T-helper 17 cell (primary cell): ENCODE results near the gene IRAK2. TPM values are rescaled to one million over a fixed set of nuclear protein-coding genes. Genes with fewer than 3 reads are reported as not detected.

Experiments
- ATAC-seq: fragments of 150-1000 bp; cut with Tn5 transposase; 2 replicates; pipeline ENCODE4 v1.10.0; 2021; ENCODE audit warnings: mild to moderate bottlenecking, moderate library complexity
- DNase-seq, 3 donors: peaks; one replicate each; pipeline versions ENCODE4 v3.0.0 to v3.0.0-alpha.2; 2020 to 2021
- H3K9me3 ChIP-seq: one replicate; pipeline ENCODE4 v1.7.0; 2013; ENCODE audit warnings: low read length, mild to moderate bottlenecking; ENCODE audit not compliant: control insufficient read depth, poor library complexity, severe bottlenecking
- H3K27ac Mint-ChIP-seq: one replicate; pipeline ENCODE4 v1.8.0; 2022; ENCODE audit warnings: mild to moderate bottlenecking, moderate library complexity, mixed read lengths
- H3K27me3 Mint-ChIP-seq: one replicate; pipeline ENCODE4 v1.8.0; 2022; ENCODE audit warnings: mixed read lengths
- H3K36me3 Mint-ChIP-seq: one replicate; pipeline ENCODE4 v1.8.0; 2022; ENCODE audit warnings: low read depth, mixed read lengths
- H3K4me1 Mint-ChIP-seq: one replicate; pipeline ENCODE4 v1.8.0; 2022; ENCODE audit warnings: mild to moderate bottlenecking, mixed read lengths
- H3K4me3 Mint-ChIP-seq: one replicate; pipeline ENCODE4 v1.8.0; 2022; ENCODE audit warnings: mild to moderate bottlenecking, moderate library complexity, mixed read lengths
- total RNA-seq, 4 donors: library from RNA in 2 of 4; stranded (reverse) in 2 of 4; gene quantifications; one replicate each; pipeline ENCODE4 v1.2.3 and lab custom pipeline; 2022 to 2026

IRAK2 gene
- total RNA-seq, 2 donors from 2014 or later = 4.6 to 5.0 TPM

DNA sequence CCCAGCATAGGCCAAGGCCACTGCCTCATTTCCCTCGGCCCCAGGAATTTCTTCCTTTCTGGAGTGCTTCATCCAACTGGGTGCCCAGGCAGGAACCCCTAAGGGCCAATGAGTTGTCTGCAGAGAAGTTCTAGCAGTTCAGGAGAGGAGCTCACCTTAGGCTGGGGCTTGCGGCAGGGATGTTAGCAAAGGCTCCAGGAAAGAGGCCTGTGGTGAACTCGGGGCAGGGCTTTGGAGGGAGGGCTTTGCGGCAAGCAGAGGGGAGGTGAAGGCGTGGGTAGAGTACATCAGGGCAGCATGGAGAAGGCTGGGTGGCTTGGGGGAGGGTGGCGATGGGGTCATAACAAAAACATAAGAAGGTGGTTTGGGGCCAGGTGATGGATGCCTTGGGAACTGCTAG is 126.9 kb downstream of the IRAK2 start:
- ATAC-seq = no peak
- Mint-ChIP-seq H3K4me3 (peak overlapping the region; percentile 28), H3K4me1 (peaks cover 16% of the 10 kb centered on the region), H3K27ac (peak overlapping the region; percentile 51), H3K27me3 (no peaks in the 10 kb centered on the region), H3K36me3 (peaks cover 8% of the 10 kb centered on the region)
- H3K9me3 ChIP-seq = no peaks in the 10 kb centered on the region
- DNase-seq = no peak

GRCh38 chr3:10292505-10293419 is 128.0 kb downstream of the IRAK2 start, which contains the start of gene GHRL:
Gene GHRL, minus strand, starts transcription at chr3:10292947. Its CDS starts 2,767 bp downstream, at chr3:10290180.
- H3K27ac Mint-ChIP-seq = peak within 1 kb of the TSS; percentile 91
- peaks cover 5% of the 10 kb centered on the region for H3K36me3 Mint-ChIP-seq
- H3K9me3 ChIP-seq = no peaks in the 10 kb centered on the region
- DNase-seq = no peak
- no peaks in the 10 kb centered on the region for H3K27me3 Mint-ChIP-seq
- ATAC-seq = peak; percentile 76
- H3K4me1 Mint-ChIP-seq = peaks cover 11% of the 10 kb centered on the region
- no peak within 1 kb of the TSS for H3K4me3 Mint-ChIP-seq

Other genes starting within 250 kb of the IRAK2 start
- gene IL17RC, start 247.8 kb upstream of the IRAK2 start, total RNA-seq = under 1 TPM; 0.47 to 0.92 TPM
- 10 to 100 TPM; 15.5 to 20.0 TPM for gene CRELD1, start 231.1 kb upstream of the IRAK2 start, total RNA-seq
- gene PRRT3, start 212.5 kb upstream of the IRAK2 start, total RNA-seq = 1 to 10 TPM; 5.8 to 5.9 TPM
- gene EMC3, start 178.1 kb upstream of the IRAK2 start, total RNA-seq = 10 to 100 TPM; 41.8 to 60.6 TPM
- 10 to 100 TPM; 16.6 to 20.0 TPM for gene FANCD2, start 138.5 kb upstream of the IRAK2 start, total RNA-seq
- not detected for gene FANCD2OS, start 56.7 kb upstream of the IRAK2 start, total RNA-seq
- gene BRK1, start 49.2 kb upstream of the IRAK2 start, total RNA-seq = 10 to 100 TPM; 52.4 to 53.8 TPM
- gene VHL, start 23.1 kb upstream of the IRAK2 start, total RNA-seq = 10 to 100 TPM; 56.3 to 63.7 TPM
- gene TATDN2, start 83.5 kb downstream of the IRAK2 start, total RNA-seq = 10 to 100 TPM; 56.8 to 63.7 TPM
- under 1 TPM; 0.73 to 0.85 TPM for gene GHRL, start 128.0 kb downstream of the IRAK2 start, total RNA-seq
- gene SEC13, start 156.2 kb downstream of the IRAK2 start, total RNA-seq = 10 to 100 TPM; 87.0 to 88.0 TPM